Measurements from ENCODE around the gene RAPGEF2. TPM values are rescaled to one million over a fixed set of nuclear protein-coding genes. Genes with fewer than 3 reads are reported as not detected.
A peak's percentile ranks its signal among the peaks of the same experiment; 100 is the strongest.

The RAPGEF2 gene
- total and polyA plus RNA-seq, 2 experiments from 2014 or later, result 10.2 to 63.1 TPM

DNA sequence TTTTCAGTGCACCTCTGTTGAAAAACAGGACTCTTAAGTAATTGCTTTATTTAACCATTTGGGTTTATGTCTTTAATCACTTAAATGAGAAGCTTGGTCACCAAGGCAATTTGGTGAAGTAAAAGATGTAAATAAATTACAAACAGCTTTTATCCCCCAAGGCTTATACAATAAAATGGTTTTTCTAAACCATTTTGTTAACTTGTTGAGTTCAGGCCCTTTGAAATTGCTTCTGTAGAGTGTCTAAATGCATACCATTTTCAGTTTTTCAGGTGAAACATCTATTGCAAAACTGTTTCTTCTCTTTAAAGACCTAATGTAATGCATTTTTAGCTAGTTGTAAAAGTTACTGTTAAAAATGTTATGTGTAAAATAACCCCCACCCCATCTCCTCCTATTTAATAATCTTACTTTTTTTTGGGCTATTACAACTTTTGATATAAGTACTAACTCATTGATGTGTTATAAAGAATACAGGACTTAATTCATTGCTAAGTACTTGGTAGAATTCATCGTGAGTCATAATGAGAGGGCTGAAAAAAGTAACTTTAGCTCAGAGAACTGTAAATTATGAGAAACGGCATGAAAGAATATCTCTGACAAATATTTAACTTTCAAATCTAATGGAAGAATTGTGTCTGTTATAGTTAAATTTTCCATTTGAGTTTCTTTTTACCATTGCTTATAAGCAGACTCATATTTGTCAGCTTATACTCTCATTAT lies 4.5 kb downstream of the RAPGEF2 start:
- Histone ChIP-seq H3K27me3 (ENCODE audit: insufficient read depth) (no peaks in the 10 kb centered on the region), H4K20me1 (replicated peaks; ENCODE audit: insufficient read depth) (peaks cover 15% of the 10 kb centered on the region), H3F3A (replicated peaks; ENCODE audit: low read depth) (no peaks in the 10 kb centered on the region), H3K4me1 (ENCODE audit: insufficient read depth) (peaks cover 51% of the 10 kb centered on the region), H3K36me3 (ENCODE audit: insufficient read depth) (no peaks in the 10 kb centered on the region), H2AFZ (no peak overlapping the region), H3K4me2 (0 out of 2 replicates have a peak overlapping the region, but pooled peaks have one; percentile 5), H3K27ac (ENCODE audit: low read depth) (no peak overlapping the region), H3K4me3 (0 out of 2 replicates have a peak overlapping the region, but pooled peaks have one; percentile 66), H3K79me2 (replicated peaks; ENCODE audit: insufficient read depth) (peaks cover 83% of the 10 kb centered on the region), H3K9me2 (ENCODE audit: insufficient read depth) (no peaks in the 10 kb centered on the region)
- DNase-seq (ENCODE audit: low spot score) (no peak), ATAC-seq (no peak)
- Mint-ChIP-seq H3K27me3 (ENCODE audit: insufficient read depth, low read depth, poor library complexity) (peaks cover 6% of the 10 kb centered on the region), H3K9me3 (no peaks in the 10 kb centered on the region), H3K4me1 (peaks cover 35% of the 10 kb centered on the region), H3K27ac (no peak overlapping the region; the same call in 1 of the 2 replicates), H3K4me3 (peak overlapping the region; percentile 49; the same call in 1 of the 3 replicates), H3K36me3 (ENCODE audit: low read depth) (no peaks in the 10 kb centered on the region)
- TF ChIP-seq NANOG (IDR thresholded peaks at IDR 0.05; ENCODE audit: borderline replicate concordance) (no peak), ZNF114 (CRISPR knock-in tag; IDR thresholded peaks at IDR 0.05) (no peak), STAT1 (IDR thresholded peaks at IDR 0.05; ENCODE audit: unreplicated experiment) (no peak), JUNB (IDR thresholded peaks at IDR 0.05; ENCODE audit: unreplicated experiment) (no peak), ZNF331 (CRISPR knock-in tag; IDR thresholded peaks at IDR 0.05; ENCODE audit: low read depth) (no peak), EZH2 (IDR thresholded peaks at IDR 0.05; ENCODE audit: low read depth, unreplicated experiment) (no peak), ETS1 (IDR thresholded peaks at IDR 0.05) (no peak)
- TF ChIP-seq, protein P1, sequence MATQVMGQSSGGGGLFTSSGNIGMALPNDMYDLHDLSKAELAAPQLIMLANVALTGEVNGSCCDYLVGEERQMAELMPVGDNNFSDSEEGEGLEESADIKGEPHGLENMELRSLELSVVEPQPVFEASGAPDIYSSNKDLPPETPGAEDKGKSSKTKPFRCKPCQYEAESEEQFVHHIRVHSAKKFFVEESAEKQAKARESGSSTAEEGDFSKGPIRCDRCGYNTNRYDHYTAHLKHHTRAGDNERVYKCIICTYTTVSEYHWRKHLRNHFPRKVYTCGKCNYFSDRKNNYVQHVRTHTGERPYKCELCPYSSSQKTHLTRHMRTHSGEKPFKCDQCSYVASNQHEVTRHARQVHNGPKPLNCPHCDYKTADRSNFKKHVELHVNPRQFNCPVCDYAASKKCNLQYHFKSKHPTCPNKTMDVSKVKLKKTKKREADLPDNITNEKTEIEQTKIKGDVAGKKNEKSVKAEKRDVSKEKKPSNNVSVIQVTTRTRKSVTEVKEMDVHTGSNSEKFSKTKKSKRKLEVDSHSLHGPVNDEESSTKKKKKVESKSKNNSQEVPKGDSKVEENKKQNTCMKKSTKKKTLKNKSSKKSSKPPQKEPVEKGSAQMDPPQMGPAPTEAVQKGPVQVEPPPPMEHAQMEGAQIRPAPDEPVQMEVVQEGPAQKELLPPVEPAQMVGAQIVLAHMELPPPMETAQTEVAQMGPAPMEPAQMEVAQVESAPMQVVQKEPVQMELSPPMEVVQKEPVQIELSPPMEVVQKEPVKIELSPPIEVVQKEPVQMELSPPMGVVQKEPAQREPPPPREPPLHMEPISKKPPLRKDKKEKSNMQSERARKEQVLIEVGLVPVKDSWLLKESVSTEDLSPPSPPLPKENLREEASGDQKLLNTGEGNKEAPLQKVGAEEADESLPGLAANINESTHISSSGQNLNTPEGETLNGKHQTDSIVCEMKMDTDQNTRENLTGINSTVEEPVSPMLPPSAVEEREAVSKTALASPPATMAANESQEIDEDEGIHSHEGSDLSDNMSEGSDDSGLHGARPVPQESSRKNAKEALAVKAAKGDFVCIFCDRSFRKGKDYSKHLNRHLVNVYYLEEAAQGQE (IDR thresholded peaks at IDR 0.05; ENCODE audit: unreplicated experiment), result no peak
- TF ChIP-seq, protein P2, sequence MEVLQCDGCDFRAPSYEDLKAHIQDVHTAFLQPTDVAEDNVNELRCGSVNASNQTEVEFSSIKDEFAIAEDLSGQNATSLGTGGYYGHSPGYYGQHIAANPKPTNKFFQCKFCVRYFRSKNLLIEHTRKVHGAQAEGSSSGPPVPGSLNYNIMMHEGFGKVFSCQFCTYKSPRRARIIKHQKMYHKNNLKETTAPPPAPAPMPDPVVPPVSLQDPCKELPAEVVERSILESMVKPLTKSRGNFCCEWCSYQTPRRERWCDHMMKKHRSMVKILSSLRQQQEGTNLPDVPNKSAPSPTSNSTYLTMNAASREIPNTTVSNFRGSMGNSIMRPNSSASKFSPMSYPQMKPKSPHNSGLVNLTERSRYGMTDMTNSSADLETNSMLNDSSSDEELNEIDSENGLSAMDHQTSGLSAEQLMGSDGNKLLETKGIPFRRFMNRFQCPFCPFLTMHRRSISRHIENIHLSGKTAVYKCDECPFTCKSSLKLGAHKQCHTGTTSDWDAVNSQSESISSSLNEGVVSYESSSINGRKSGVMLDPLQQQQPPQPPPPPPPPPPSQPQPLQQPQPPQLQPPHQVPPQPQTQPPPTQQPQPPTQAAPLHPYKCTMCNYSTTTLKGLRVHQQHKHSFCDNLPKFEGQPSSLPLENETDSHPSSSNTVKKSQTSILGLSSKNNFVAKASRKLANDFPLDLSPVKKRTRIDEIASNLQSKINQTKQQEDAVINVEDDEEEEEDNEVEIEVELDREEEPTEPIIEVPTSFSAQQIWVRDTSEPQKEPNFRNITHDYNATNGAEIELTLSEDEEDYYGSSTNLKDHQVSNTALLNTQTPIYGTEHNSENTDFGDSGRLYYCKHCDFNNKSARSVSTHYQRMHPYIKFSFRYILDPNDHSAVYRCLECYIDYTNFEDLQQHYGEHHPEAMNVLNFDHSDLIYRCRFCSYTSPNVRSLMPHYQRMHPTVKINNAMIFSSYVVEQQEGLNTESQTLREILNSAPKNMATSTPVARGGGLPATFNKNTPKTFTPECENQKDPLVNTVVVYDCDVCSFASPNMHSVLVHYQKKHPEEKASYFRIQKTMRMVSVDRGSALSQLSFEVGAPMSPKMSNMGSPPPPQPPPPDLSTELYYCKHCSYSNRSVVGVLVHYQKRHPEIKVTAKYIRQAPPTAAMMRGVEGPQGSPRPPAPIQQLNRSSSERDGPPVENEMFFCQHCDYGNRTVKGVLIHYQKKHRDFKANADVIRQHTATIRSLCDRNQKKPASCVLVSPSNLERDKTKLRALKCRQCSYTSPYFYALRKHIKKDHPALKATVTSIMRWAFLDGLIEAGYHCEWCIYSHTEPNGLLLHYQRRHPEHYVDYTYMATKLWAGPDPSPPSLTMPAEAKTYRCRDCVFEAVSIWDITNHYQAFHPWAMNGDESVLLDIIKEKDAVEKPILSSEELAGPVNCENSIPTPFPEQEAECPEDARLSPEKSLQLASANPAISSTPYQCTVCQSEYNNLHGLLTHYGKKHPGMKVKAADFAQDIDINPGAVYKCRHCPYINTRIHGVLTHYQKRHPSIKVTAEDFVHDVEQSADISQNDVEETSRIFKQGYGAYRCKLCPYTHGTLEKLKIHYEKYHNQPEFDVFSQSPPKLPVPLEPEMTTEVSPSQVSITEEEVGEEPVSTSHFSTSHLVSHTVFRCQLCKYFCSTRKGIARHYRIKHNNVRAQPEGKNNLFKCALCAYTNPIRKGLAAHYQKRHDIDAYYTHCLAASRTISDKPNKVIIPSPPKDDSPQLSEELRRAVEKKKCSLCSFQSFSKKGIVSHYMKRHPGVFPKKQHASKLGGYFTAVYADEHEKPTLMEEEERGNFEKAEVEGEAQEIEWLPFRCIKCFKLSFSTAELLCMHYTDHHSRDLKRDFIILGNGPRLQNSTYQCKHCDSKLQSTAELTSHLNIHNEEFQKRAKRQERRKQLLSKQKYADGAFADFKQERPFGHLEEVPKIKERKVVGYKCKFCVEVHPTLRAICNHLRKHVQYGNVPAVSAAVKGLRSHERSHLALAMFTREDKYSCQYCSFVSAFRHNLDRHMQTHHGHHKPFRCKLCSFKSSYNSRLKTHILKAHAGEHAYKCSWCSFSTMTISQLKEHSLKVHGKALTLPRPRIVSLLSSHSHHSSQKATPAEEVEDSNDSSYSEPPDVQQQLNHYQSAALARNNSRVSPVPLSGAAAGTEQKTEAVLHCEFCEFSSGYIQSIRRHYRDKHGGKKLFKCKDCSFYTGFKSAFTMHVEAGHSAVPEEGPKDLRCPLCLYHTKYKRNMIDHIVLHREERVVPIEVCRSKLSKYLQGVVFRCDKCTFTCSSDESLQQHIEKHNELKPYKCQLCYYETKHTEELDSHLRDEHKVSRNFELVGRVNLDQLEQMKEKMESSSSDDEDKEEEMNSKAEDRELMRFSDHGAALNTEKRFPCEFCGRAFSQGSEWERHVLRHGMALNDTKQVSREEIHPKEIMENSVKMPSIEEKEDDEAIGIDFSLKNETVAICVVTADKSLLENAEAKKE (CRISPR knock-in tag; IDR thresholded peaks at IDR 0.05), result no peak
